ENCODE measurements around the gene P2RY2. TPM values are rescaled to one million over a fixed set of nuclear protein-coding genes. Genes with fewer than 3 reads are reported as not detected.

Gene P2RY2
- polyA plus RNA-seq, 1 experiment, result not detected

- DNase-seq (ENCODE audit: low read depth, low spot score), result no peak
- Histone ChIP-seq H3K9me3 (ENCODE audit: control insufficient read depth, insufficient read depth, low read length) (no peaks in the 10 kb centered on the region), H3K27ac (ENCODE audit: low read depth, low read length) (no peak overlapping the region), H3K4me3 (ENCODE audit: low read depth, low read length) (no peak overlapping the region), H3K27me3 (ENCODE audit: control insufficient read depth, insufficient read depth, low read length) (peaks cover 3% of the 10 kb centered on the region)
- CTCF ChIA-PET, result interaction anchor here (0.6 to 4.8 kb wide), 12 partner anchors 9 to 355 kb away, joined by 3 to 35 read pairs (median 4); no protein-coding TSS in a partner anchor
- POLR2A ChIA-PET, result no interaction called here
- no peak for TF ChIP-seq CTCF (IDR thresholded peaks at IDR 0.05; ENCODE audit: low read depth, low read length)
Observed at GRCh38 chr11:73186294-73186850, 31.7 kb upstream of the P2RY2 start.

- no peak overlapping the region for H3K27ac ChIP-seq (ENCODE audit: low read depth, low read length)
- H3K9me3 ChIP-seq (ENCODE audit: control insufficient read depth, insufficient read depth, low read length), result no peaks in the 10 kb centered on the region
- ChIA-PET POLR2A (no interaction called here), CTCF (interaction anchor here (0.6 to 4.8 kb wide), 8 partner anchors 9 to 356 kb away, joined by 3 to 35 read pairs (median 8); no protein-coding TSS in a partner anchor)
- no peak for TF ChIP-seq CTCF (IDR thresholded peaks at IDR 0.05; ENCODE audit: low read depth, low read length)
- DNase-seq (ENCODE audit: low read depth, low spot score), result no peak
- no peak overlapping the region for H3K4me3 ChIP-seq (ENCODE audit: low read depth, low read length)
- H3K27me3 ChIP-seq (ENCODE audit: control insufficient read depth, insufficient read depth, low read length), result peaks cover 3% of the 10 kb centered on the region
Observed at GRCh38 chr11:73186886-73187285, 31.2 kb upstream of the P2RY2 start.

GRCh38 chr11:73187854-73188253 is 30.2 kb upstream of the P2RY2 start:
- DNase-seq (ENCODE audit: low read depth, low spot score), result no peak
- H3K27me3 ChIP-seq (ENCODE audit: control insufficient read depth, insufficient read depth, low read length), result no peaks in the 10 kb centered on the region
- TF ChIP-seq CTCF (IDR thresholded peaks at IDR 0.05; ENCODE audit: low read depth, low read length), result no peak
- H3K4me3 ChIP-seq (ENCODE audit: low read depth, low read length), result no peak overlapping the region
- ChIA-PET POLR2A (no interaction called here), CTCF (interaction anchor here (0.6 kb wide), 1 partner anchor 62 kb away, joined by 3 read pairs; no protein-coding TSS in a partner anchor)
- no peaks in the 10 kb centered on the region for H3K9me3 ChIP-seq (ENCODE audit: control insufficient read depth, insufficient read depth, low read length)
- H3K27ac ChIP-seq (ENCODE audit: low read depth, low read length), result no peak overlapping the region

- DNase-seq (ENCODE audit: low read depth, low spot score), result no peak
- POLR2A ChIA-PET, result no interaction called here
- no peaks in the 10 kb centered on the region for H3K9me3 ChIP-seq (ENCODE audit: control insufficient read depth, insufficient read depth, low read length)
- TF ChIP-seq CTCF (IDR thresholded peaks at IDR 0.05; ENCODE audit: low read depth, low read length), result no peak
- no peak overlapping the region for H3K27ac ChIP-seq (ENCODE audit: low read depth, low read length)
- CTCF ChIA-PET, result no interaction called here
- no peaks in the 10 kb centered on the region for H3K27me3 ChIP-seq (ENCODE audit: control insufficient read depth, insufficient read depth, low read length)
- H3K4me3 ChIP-seq (ENCODE audit: low read depth, low read length), result no peak overlapping the region
Observed at GRCh38 chr11:73188301-73188700, 29.8 kb upstream of the P2RY2 start.

GRCh38 chr11:73189315-73189714 is 28.8 kb upstream of the P2RY2 start:
- no peaks in the 10 kb centered on the region for H3K9me3 ChIP-seq (ENCODE audit: control insufficient read depth, insufficient read depth, low read length)
- CTCF ChIA-PET, result interaction anchor here (0.6 kb wide), 1 partner anchor 146 kb away, joined by 4 read pairs; no protein-coding TSS in a partner anchor
- no peak for DNase-seq (ENCODE audit: low read depth, low spot score)
- H3K27me3 ChIP-seq (ENCODE audit: control insufficient read depth, insufficient read depth, low read length), result no peaks in the 10 kb centered on the region
- H3K4me3 ChIP-seq (ENCODE audit: low read depth, low read length), result no peak overlapping the region
- POLR2A ChIA-PET, result no interaction called here
- no peak overlapping the region for H3K27ac ChIP-seq (ENCODE audit: low read depth, low read length)
- TF ChIP-seq CTCF (IDR thresholded peaks at IDR 0.05; ENCODE audit: low read depth, low read length), result no peak
